Adipocyte (in vitro differentiated cells): ENCODE measurements around the gene BAHD1.

Source experiments
- DNase-seq: peaks from one replicate; pipeline ENCODE4 v3.0.0-alpha.2; 2015; ENCODE audit warnings: low read depth
- H3K27me3 ChIP-seq: replicated peaks from 2 replicates; pipeline ENCODE4 v1.7.0; 2013; ENCODE audit warnings: mild to moderate bottlenecking, low read length, moderate library complexity; ENCODE audit not compliant: control insufficient read depth, insufficient read depth
- H3K36me3 ChIP-seq: 2 replicates; pipeline ENCODE4 v1.7.0; 2013; ENCODE audit warnings: low read length, mild to moderate bottlenecking, moderate library complexity; ENCODE audit not compliant: control insufficient read depth, insufficient read depth, severe bottlenecking
- H3K4me1 ChIP-seq: 2 replicates; pipeline ENCODE4 v1.7.0; 2013; ENCODE audit warnings: mild to moderate bottlenecking, low read length, moderate library complexity; ENCODE audit not compliant: control insufficient read depth, insufficient read depth
- H3K4me3 ChIP-seq: 2 replicates; pipeline ENCODE4 v1.7.0; 2013; ENCODE audit warnings: mild to moderate bottlenecking, low read length, moderate library complexity
- H3K9ac ChIP-seq: 2 replicates; pipeline ENCODE4 v1.7.0; 2013; ENCODE audit warnings: mild to moderate bottlenecking, low read length, moderate library complexity
- H3K9me3 ChIP-seq: 2 replicates; pipeline ENCODE4 v1.7.0; 2013; ENCODE audit warnings: mild to moderate bottlenecking, low read length, moderate library complexity; ENCODE audit not compliant: control insufficient read depth

BAHD1 gene

DNA sequence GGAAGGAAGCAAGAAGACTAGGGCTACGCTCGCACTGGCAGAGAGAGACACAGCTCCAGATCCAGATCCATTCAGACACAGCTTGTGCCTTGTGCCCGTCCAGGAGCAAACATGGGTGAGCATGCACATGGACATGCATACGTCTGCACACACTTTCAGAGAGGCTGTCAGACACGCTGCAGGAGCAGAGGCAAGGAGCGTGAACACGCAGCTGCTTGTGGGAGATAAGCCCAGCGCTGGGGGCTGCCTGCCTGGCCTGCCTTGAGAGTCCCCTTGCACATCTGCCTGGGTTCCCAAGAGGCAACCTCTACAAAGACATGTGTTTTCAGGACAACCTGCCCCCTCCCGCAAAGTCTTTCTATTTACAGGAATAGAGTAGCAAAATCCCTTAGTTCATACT lies 13.6 kb upstream of the BAHD1 start:
- DNase-seq, result no peak
- no peak overlapping the region for H3K4me3 ChIP-seq
- no peak overlapping the region for H3K9ac ChIP-seq
- H3K27me3 ChIP-seq, result no peaks in the 10 kb centered on the region
- H3K9me3 ChIP-seq, result no peaks in the 10 kb centered on the region
- H3K4me1 ChIP-seq, result peaks cover 11% of the 10 kb centered on the region
- no peaks in the 10 kb centered on the region for H3K36me3 ChIP-seq

GRCh38 chr15:40428185-40428584 lies 12.6 kb upstream of the BAHD1 start:
- H3K27me3 ChIP-seq, result no peaks in the 10 kb centered on the region
- H3K4me1 ChIP-seq, result peaks cover 11% of the 10 kb centered on the region
- no peaks in the 10 kb centered on the region for H3K36me3 ChIP-seq
- no peaks in the 10 kb centered on the region for H3K9me3 ChIP-seq
- no peak overlapping the region for H3K9ac ChIP-seq
- no peak overlapping the region for H3K4me3 ChIP-seq
- DNase-seq, result no peak

GRCh38 chr15:40429068-40429710 lies 11.6 kb upstream of the BAHD1 start:
- no peak overlapping the region for H3K4me3 ChIP-seq
- H3K27me3 ChIP-seq, result no peaks in the 10 kb centered on the region
- no peaks in the 10 kb centered on the region for H3K36me3 ChIP-seq
- H3K9ac ChIP-seq, result no peak overlapping the region
- H3K4me1 ChIP-seq, result peaks cover 11% of the 10 kb centered on the region
- DNase-seq, result no peak
- no peaks in the 10 kb centered on the region for H3K9me3 ChIP-seq

DNA sequence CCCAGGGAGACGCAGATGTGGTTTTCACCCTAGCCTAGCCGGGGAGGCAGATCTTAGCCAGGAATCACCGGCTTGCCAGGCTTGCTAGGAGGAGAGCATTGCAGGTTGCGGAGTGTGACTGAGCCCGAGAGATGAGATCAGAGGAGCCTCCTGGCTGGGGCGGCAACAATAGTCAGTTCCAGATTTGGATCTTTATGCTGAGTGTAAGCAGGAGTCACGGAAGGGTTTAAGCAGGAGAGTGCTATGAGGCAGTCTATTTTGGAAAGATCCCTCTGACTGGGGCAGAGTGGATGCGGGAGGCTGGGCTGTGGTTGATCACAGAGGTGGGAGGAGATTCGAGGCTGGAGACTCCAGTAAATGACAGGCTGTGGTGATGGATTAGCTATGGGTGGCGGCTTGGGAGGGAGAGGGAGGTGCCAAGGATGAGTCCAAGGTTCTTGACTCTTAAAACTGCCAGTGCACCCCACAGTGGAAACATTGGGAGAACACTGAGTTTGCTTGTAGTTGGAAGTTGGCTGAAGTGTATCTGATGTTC lies 10.4 kb upstream of the BAHD1 start:
- Histone ChIP-seq H3K4me3 (peak overlapping the region; percentile 24), H3K27me3 (no peaks in the 10 kb centered on the region), H3K36me3 (no peaks in the 10 kb centered on the region), H3K4me1 (peaks cover 11% of the 10 kb centered on the region), H3K9ac (no peak overlapping the region), H3K9me3 (no peaks in the 10 kb centered on the region)
- DNase-seq, result peak; percentile 24

DNA sequence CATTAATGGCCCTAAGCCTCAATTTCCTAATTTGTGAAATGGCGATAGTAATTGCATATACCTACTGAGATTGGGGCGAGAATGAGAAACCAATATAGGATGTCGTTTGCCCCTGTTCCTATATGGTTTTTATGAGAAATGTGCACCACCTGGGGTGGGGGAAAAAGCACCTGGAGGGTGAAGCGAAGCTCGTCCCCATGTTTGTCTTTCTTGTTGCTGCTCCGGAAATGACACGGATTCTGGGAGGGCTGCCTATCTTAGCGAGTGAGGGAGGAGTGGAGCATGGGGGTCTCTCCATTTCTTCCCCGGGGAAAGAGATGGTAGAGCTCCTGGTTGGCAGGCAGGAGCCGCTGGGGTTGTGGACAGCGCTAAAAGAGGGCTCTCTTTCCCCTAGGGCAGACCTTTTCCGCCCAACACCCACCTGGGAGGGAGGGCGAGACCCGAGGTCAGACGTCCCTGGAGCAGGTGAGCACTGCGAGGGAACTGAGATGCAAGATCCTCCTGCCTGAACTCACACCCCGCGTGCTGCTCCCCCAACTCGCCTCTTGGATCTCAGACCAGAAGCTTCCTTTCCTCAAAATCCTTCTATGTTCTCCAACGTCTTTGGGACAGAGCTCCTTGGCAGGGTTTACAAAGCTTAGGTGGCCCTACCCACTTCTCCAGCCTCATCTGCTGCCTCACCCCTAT lies 5.6 kb upstream of the BAHD1 start:
- no peaks in the 10 kb centered on the region for H3K9me3 ChIP-seq
- no peak overlapping the region for H3K4me3 ChIP-seq
- H3K36me3 ChIP-seq, result no peaks in the 10 kb centered on the region
- peaks cover 27% of the 10 kb centered on the region for H3K4me1 ChIP-seq
- DNase-seq, result no peak
- no peak overlapping the region for H3K9ac ChIP-seq
- peaks cover 29% of the 10 kb centered on the region for H3K27me3 ChIP-seq

DNA sequence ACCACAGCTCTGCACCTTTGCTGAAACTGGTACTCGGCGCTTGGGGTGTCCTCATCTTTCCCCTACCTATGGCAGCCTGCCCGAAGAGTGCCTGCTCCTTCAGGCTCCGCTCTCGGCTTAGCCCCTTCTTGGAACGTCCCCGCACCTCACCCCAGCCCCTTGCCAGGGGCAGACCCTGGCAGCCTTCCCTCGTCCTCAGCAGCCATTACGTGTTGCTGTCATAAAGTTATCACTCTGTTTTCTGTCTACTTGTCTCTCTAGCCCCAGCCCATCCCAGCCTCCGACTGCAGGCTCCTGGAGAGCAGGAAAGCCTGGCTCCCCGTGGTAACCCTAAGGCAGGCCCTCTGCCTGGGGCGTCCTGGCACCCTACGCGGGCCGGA lies 5.1 kb upstream of the BAHD1 start:
- Histone ChIP-seq H3K9me3 (no peaks in the 10 kb centered on the region), H3K27me3 (peaks cover 29% of the 10 kb centered on the region), H3K4me3 (no peak overlapping the region), H3K36me3 (no peaks in the 10 kb centered on the region), H3K9ac (no peak overlapping the region), H3K4me1 (peaks cover 21% of the 10 kb centered on the region)
- DNase-seq, result peak; percentile 19

DNA sequence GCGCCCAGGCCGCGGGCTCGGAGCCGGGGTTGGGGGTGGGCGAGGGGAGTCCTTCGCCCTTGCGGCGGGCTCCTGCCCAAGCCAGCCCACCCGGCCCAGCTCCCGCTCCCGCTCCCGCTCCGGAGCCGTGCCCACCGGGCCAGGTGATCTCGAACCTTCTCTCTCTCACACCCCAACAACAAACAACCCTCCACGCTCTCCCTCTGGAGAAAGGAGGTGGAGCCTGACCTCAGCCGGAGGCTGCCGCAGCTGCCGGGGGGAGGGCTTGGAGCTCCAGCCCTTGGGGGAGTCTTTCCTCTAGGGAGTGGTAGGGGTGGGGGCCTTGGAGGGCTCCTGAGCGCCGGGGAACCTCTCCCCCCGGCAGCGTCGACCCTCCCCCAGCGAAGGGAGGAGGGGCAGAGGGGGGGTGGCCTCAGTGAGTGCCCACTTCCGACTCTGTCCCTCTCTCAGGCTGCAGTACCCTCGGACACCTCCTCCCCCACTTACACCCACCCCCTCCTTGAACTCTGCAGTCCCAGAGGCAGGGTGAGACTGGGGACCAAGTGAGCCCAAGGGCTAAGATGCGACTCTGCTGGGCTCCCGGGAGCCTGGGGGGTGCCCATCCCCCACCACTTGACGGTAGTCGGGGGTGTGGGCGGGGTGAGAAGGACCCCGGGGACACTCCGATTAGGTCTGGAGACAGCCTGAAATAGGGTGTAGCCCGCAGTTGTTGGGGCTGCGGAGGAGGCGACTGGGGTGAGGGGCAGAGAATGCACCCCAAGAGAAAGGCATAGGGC lies 4.4 kb upstream of the BAHD1 start:
- peaks cover 19% of the 10 kb centered on the region for H3K4me1 ChIP-seq
- DNase-seq, result peak; percentile 39
- H3K9me3 ChIP-seq, result no peaks in the 10 kb centered on the region
- H3K9ac ChIP-seq, result no peak overlapping the region
- H3K36me3 ChIP-seq, result no peaks in the 10 kb centered on the region
- peak overlapping the region; percentile 59 for H3K4me3 ChIP-seq
- H3K27me3 ChIP-seq, result peaks cover 29% of the 10 kb centered on the region

DNA sequence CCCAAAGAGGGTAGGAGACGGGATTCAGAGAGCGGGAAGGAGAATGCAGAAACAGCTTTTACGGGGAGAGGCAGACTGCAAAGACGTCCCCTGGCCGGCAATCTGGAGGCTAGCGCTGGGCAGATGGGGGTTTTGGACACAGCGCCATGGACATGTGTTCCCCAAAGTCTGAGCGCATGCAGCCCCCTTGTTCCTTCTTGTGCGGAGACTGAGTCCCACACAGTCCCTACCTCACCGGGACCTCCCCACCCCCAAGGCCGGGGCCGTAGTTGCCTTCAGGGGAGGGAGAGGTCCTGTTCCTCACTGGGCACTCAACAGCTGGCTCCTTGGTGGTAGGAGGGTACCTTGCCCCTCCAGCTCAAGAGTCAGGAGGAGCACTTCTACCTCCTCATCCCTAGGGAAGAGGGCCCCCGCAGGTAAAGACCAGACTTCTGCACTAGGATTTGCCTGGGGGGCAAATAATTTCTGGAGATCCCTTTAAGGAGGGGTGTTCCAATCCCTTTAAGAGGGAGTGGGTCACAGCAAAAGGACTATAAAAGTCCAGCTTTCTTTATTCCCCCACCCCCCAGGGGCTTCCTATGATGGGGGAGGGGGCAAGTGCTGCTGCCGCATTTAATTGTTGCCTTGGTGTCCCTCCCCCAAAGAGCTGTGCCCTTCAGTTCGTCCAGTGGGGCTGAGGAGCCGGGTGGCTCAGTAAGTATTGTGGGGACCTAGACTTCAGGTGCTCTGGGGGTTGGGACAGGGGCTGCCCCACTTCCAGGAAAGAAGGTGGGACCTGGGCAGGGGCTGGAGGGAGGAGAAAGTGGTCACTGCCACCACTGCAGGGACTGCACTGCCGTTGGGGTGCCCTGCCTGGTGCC lies 3.6 kb upstream of the BAHD1 start:
- Histone ChIP-seq H3K27me3 (peaks cover 29% of the 10 kb centered on the region), H3K9me3 (no peaks in the 10 kb centered on the region), H3K36me3 (no peaks in the 10 kb centered on the region), H3K4me1 (peaks cover 19% of the 10 kb centered on the region), H3K9ac (no peak overlapping the region), H3K4me3 (peak overlapping the region; percentile 59)
- DNase-seq, result peak; percentile 22

GRCh38 chr15:40437752-40438687 lies 2.7 kb upstream of the BAHD1 start:
- H3K4me1 ChIP-seq, result peaks cover 23% of the 10 kb centered on the region
- no peak overlapping the region for H3K9ac ChIP-seq
- H3K4me3 ChIP-seq, result no peak overlapping the region
- H3K27me3 ChIP-seq, result peaks cover 29% of the 10 kb centered on the region
- no peaks in the 10 kb centered on the region for H3K36me3 ChIP-seq
- H3K9me3 ChIP-seq, result no peaks in the 10 kb centered on the region
- DNase-seq, result no peak

DNA sequence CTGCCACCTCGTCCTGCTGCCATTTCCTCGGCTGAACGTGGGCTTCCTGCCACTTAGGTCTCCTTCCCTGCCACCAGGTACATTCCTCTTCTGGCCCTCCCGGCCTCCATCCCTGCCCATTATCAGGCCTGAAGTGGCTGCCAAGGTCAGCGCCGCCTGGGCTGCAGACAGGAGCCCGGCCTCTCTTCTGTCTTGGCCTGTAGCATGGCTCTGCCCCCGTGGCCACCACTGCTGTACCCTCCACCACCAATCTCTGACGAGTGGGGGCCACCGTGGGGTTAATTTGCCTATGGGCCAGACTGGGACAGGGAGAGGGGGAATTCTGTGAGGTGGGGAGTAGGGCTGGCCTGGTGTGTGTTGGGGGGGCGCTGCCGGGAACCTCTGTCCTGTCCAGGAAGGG lies 2.0 kb upstream of the BAHD1 start:
- no peak for DNase-seq
- no peak overlapping the region for H3K4me3 ChIP-seq
- peak overlapping the region; percentile 84 for H3K9ac ChIP-seq
- peaks cover 28% of the 10 kb centered on the region for H3K4me1 ChIP-seq
- H3K9me3 ChIP-seq, result no peaks in the 10 kb centered on the region
- H3K27me3 ChIP-seq, result peaks cover 29% of the 10 kb centered on the region
- H3K36me3 ChIP-seq, result no peaks in the 10 kb centered on the region
